Endodermal cell (in vitro differentiated cells): ENCODE measurements around the gene LBX2. TPM values are rescaled to one million over a fixed set of nuclear protein-coding genes. Genes with fewer than 3 reads are reported as not detected.

Experiments used
- DNase-seq: peaks from one replicate; pipeline ENCODE4 v3.0.0-alpha.2; 2017
- H3K27ac ChIP-seq: 2 replicates; pipeline ENCODE4 v1.5.1; 2013; ENCODE audit warnings: mild to moderate bottlenecking, low read depth, low read length, moderate library complexity
- H3K27me3 ChIP-seq: 2 replicates; pipeline ENCODE4 v1.6.1; 2013; ENCODE audit warnings: mild to moderate bottlenecking, low read length, moderate library complexity; ENCODE audit not compliant: insufficient read depth, control insufficient read depth, poor library complexity, severe bottlenecking
- H3K36me3 ChIP-seq: 2 replicates; pipeline ENCODE4 v1.7.0; 2013; ENCODE audit warnings: mild to moderate bottlenecking, low read length, moderate library complexity; ENCODE audit not compliant: control insufficient read depth, insufficient read depth
- H3K4me1 ChIP-seq: one replicate; pipeline ENCODE4 v1.7.0; 2013; ENCODE audit warnings: low read length; ENCODE audit not compliant: control insufficient read depth, insufficient read depth
- H3K4me3 ChIP-seq: 2 replicates; pipeline ENCODE4 v1.5.1; 2013; ENCODE audit warnings: mild to moderate bottlenecking, low read length, moderate library complexity
- H3K9ac ChIP-seq: 2 replicates; pipeline ENCODE4 v1.6.1; 2013; ENCODE audit warnings: mild to moderate bottlenecking, low read length, moderate library complexity; ENCODE audit not compliant: poor library complexity, severe bottlenecking; ENCODE audit errors: extremely low read depth
- H3K9me3 ChIP-seq: 2 replicates; pipeline ENCODE4 v1.6.1; 2013; ENCODE audit warnings: mild to moderate bottlenecking, low read length, moderate library complexity; ENCODE audit not compliant: control insufficient read depth
- H3K27ac Mint-ChIP-seq: 2 replicates; pipeline ENCODE4 v1.8.0; 2020; ENCODE audit warnings: mixed read lengths
- H3K27me3 Mint-ChIP-seq: 2 replicates; pipeline ENCODE4 v1.8.0; 2021; ENCODE audit warnings: mild to moderate bottlenecking, mixed read lengths; ENCODE audit not compliant: insufficient read depth
- H3K36me3 Mint-ChIP-seq: 2 replicates; pipeline ENCODE4 v1.8.0; 2020; ENCODE audit warnings: low read depth, mixed read lengths
- H3K4me1 Mint-ChIP-seq: 2 replicates; pipeline ENCODE4 v1.8.0; 2020; ENCODE audit warnings: mixed read lengths
- H3K4me3 Mint-ChIP-seq: 2 replicates; pipeline ENCODE4 v1.8.0; 2020; ENCODE audit warnings: mild to moderate bottlenecking, moderate library complexity, mixed read lengths
- H3K9me3 Mint-ChIP-seq: 2 replicates; pipeline ENCODE4 v1.8.0; 2020; ENCODE audit warnings: mild to moderate bottlenecking, mixed read lengths
- WGBS, 2 experiments: methylation state at CpG; one replicate each; pipeline versions ENCODE4 v1.1.5 to v1.1.7; 2013; ENCODE audit warnings: missing lambda C conversion rate in 2 of 2, mixed read lengths in 1 of 2; ENCODE audit not compliant: insufficient coverage in 1 of 2, insufficient read length in 1 of 2; 5-methylcytosine and 5-hydroxymethylcytosine counted together
- total RNA-seq, 2 donors: library from RNA; stranded (reverse); fragmentation: NEBNext Ultra II Directional in 1 of 2; extraction: Animal tissue kit (Norgen Biotek cat#: 25700) in 1 of 2; gene quantifications; 2 replicates in 1 of 2; 3 replicates in 1 of 2; pipeline ENCODE4 v1.2.1, GENCODE V29; 2021
- TF ChIP-seq, protein P1 (sequence below): fragments of 200-600 bp; sonication (generic); conservative IDR thresholded peaks from 2 replicates; pipeline ENCODE4 v1.5.0; 2021; ENCODE audit warnings: antibody characterized with exemption, mild to moderate bottlenecking

The LBX2 gene
- total RNA-seq, 2 donors from 2014 or later, result 1.3 to 1.6 TPM

DNA sequence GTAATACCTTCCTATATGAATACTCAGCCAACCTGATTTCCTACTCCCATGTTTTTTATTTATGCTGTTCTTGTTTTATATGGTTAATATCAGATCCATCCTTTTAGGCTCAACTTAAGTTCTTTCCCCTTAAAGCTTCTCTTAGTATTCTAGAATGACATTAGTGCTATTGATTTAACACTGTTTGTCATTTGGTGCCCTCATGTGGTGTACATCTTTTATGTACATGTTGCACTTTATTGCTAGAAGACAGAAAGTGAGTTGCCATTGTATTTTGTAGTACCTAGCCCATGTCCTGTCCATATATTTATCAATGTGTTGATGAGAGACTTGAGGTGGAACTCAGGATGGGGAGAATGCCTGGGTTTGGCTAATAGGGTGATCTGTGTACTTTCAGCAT is 32.8 kb upstream of the LBX2 start:
- Histone ChIP-seq H3K9ac (no peak overlapping the region), H3K27ac (no peak overlapping the region), H3K4me3 (no peak overlapping the region), H3K27me3 (no peaks in the 10 kb centered on the region), H3K36me3 (peaks cover 20% of the 10 kb centered on the region), H3K4me1 (no peaks in the 10 kb centered on the region), H3K9me3 (no peaks in the 10 kb centered on the region)
- Mint-ChIP-seq H3K27ac (no peak overlapping the region), H3K4me1 (peaks cover 7% of the 10 kb centered on the region), H3K9me3 (no peaks in the 10 kb centered on the region), H3K36me3 (peaks cover 22% of the 10 kb centered on the region), H3K4me3 (no peak overlapping the region), H3K27me3 (no peaks in the 10 kb centered on the region)
- TF ChIP-seq, protein P1, sequence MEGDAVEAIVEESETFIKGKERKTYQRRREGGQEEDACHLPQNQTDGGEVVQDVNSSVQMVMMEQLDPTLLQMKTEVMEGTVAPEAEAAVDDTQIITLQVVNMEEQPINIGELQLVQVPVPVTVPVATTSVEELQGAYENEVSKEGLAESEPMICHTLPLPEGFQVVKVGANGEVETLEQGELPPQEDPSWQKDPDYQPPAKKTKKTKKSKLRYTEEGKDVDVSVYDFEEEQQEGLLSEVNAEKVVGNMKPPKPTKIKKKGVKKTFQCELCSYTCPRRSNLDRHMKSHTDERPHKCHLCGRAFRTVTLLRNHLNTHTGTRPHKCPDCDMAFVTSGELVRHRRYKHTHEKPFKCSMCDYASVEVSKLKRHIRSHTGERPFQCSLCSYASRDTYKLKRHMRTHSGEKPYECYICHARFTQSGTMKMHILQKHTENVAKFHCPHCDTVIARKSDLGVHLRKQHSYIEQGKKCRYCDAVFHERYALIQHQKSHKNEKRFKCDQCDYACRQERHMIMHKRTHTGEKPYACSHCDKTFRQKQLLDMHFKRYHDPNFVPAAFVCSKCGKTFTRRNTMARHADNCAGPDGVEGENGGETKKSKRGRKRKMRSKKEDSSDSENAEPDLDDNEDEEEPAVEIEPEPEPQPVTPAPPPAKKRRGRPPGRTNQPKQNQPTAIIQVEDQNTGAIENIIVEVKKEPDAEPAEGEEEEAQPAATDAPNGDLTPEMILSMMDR, result no peak
- no peak for DNase-seq

DNA sequence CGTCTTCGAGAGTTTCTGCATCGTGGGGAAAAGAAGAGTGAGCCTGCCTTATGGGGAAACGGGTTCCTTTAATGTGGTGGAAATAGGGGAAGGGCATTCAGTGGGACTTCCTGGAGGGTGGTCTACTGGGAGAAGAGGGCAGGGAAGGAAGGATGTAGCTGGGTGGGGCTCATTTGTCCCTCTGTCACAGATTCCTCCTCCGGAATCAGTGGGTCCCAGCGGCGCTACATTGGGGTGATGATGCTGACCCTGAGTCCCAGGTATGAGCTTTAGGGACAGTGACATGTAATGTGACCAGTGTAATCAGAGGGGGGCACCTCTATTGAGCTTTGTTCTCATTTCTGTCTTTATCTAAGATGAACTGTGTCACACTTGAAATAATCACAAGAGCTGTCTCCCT is 32.3 kb upstream of the LBX2 start:
- no peak for DNase-seq
- no peak overlapping the region for H3K27ac Mint-ChIP-seq
- peaks cover 7% of the 10 kb centered on the region for H3K4me1 Mint-ChIP-seq
- Histone ChIP-seq H3K27me3 (no peaks in the 10 kb centered on the region), H3K4me3 (no peak overlapping the region), H3K27ac (no peak overlapping the region), H3K36me3 (peaks cover 25% of the 10 kb centered on the region), H3K9ac (no peak overlapping the region), H3K4me1 (no peaks in the 10 kb centered on the region), H3K9me3 (no peaks in the 10 kb centered on the region)
- no peak overlapping the region for H3K4me3 Mint-ChIP-seq
- 89 to 100% methylated on average over 1 to 7 of the region's 7 CpGs for WGBS, 2 experiments
- H3K27me3 Mint-ChIP-seq, result no peaks in the 10 kb centered on the region
- peaks cover 28% of the 10 kb centered on the region for H3K36me3 Mint-ChIP-seq
- H3K9me3 Mint-ChIP-seq, result no peaks in the 10 kb centered on the region
- TF ChIP-seq, protein P1, result no peak

DNA sequence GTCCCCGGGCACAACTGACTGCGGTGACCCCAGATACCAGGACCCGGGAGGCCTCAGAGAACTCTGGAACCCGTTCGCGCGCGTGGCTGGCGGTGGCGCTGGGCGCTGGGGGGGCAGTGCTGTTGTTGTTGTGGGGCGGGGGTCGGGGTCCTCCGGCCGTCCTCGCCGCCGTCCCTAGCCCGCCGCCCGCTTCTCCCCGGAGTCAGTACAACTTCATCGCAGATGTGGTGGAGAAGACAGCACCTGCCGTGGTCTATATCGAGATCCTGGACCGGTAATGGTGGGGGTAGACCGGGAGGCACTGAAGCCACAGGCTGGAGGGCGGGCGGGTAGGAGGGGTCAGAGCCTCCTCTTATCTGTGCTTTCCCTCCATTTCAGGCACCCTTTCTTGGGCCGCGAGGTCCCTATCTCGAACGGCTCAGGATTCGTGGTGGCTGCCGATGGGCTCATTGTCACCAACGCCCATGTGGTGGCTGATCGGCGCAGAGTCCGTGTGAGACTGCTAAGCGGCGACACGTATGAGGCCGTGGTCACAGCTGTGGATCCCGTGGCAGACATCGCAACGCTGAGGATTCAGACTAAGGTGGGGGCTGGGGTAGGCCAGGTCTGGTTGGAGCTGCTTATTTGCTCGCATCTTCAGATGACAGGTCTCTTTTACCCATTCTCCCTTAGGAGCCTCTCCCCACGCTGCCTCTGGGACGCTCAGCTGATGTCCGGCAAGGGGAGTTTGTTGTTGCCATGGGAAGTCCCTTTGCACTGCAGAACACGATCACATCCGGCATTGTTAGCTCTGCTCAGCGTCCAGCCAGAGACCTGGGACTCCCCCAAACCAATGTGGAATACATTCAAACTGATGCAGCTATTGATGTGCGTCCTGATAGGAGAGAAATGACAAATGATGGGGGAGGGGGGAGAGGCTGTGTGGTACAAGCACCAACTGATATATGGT is 31.1 kb upstream of the LBX2 start:
- Histone ChIP-seq H3K9me3 (no peaks in the 10 kb centered on the region), H3K36me3 (peaks cover 35% of the 10 kb centered on the region), H3K27ac (no peak overlapping the region), H3K27me3 (no peaks in the 10 kb centered on the region), H3K9ac (peak overlapping the region; percentile 66), H3K4me1 (no peaks in the 10 kb centered on the region), H3K4me3 (peak overlapping the region; percentile 99)
- Mint-ChIP-seq H3K36me3 (peaks cover 35% of the 10 kb centered on the region), H3K4me1 (peaks cover 7% of the 10 kb centered on the region), H3K9me3 (no peaks in the 10 kb centered on the region), H3K27me3 (no peaks in the 10 kb centered on the region), H3K27ac (peak overlapping the region; percentile 74), H3K4me3 (peak overlapping the region; percentile 98)
- 16 to 31% methylated on average over 24 to 54 of the region's 54 CpGs for WGBS, 2 experiments
- peak; percentile 83 for DNase-seq
- TF ChIP-seq, protein P1, result no peak
